ENCODE results near the gene CIP2A. TPM values are rescaled to one million over a fixed set of nuclear protein-coding genes. Genes with fewer than 3 reads are reported as not detected.
"Not testable (repeated sequence)": the region's sequence is repeated elsewhere in the genome, so short reads cannot be mapped to it uniquely, and the experiment has no call there.

The CIP2A gene
- total RNA-seq = 1 to 10 TPM; 2.9 to 3.5 TPM
- long read RNA-seq, donor 1, partial matches to known transcripts = 1 of 1 reads
- long read RNA-seq, donor 1, other reads (novel, unspliced or antisense) = 0 of 1 reads
- long read RNA-seq, donor 2, partial matches to known transcripts = 4 of 7 reads
- long read RNA-seq, donor 2, other reads (novel, unspliced or antisense) = 3 of 7 reads

DNA sequence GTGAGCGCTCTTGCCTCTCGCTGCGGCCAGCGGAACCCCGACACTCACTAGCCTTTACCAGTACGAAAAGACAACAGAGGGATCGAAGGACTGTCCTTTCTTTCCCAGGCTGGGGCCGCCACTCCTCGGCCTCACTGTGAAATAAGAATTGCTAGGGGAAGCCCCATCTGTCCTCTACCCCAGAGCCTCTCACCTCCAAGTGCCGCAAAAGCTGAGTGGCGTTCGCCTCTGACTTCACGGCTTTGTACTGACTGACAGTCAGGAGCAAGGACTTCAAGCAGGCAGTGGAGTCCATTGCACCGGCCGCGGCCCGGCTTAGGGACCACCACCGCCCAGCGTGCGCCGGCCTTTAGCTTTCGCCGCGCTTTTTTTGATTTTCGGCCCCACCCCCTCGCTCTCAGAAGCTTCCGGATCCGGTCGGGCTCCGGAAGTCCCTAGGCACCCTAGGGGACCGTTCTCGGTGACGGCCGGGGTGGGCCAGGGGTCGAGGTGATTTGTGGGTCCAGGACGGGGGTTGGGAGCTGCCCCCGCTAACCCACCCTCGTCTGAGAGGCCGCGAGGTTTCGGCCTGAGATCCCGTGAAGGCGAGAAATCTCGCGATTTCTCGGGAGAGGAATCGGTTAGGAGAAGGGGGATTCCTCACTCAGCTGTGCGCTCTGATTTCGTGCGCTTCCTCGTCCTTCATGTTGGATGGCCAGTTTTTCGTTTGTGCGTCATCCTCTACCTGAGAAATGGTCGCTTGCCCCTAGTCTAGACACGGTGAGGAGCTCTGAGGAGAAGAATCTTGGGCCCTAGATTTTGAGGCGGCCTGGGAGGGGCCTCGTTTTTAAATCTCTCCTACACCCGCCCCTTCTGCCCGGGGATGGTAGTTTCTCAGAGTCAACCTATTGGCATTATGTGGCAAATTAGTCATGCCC, at the start of gene CIP2A, which contains the start of gene DZIP3:
TSS of gene CIP2A (minus strand) at position 358 of the 917 bp plus-strand sequence. CDS start at position 295, 63 bp downstream.
TSS of gene DZIP3 (plus strand) at position 642 of the 917 bp plus-strand sequence. CDS start 15,685 bp downstream, outside the sequence.
- intact Hi-C loops (cut with DNase I) = no loop called here
- peak; percentile 97 for DNase-seq (ENCODE audit: low spot score)

DNA sequence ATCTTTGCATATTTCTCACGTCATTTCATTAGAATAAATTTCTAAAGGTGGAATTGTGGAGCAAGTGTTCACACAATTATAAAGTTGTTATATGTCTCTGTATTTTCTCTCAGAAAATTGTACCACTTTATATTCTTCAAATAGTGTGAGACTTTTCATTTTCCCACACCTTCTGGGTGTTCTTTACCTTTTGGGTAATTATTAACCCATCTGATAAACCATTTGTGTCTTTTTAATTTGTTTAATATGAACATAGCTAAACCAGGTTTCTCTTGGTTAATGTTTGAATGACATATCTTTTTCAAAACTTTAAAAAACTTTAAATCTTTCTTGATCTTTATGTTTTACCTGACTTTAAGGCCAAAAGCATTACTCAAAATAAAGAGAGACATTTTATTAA, 40.7 kb upstream of the CIP2A start:
- DNase-seq (ENCODE audit: low spot score) = no peak
- intact Hi-C loops (cut with DNase I) = no loop called here

DNA sequence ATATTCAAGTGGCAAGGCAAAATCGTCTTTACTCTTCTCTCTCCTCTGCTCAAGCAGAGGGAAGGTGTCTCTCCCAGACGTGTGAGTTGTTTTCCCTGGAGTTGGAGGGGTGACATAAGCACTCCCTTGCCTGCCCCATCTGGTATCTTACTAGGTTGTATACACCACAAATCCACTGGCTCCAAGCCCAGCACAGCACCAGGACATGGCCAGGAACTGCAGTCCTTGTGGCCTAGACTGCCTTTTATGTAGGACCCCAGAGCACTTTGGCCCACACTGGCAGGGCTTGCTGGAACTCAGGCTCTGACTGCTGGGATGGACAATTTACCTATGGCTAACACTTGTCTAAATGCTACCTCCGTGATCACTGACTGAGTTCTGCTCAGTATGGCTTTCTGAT, 34.3 kb upstream of the CIP2A start:
- DNase-seq (ENCODE audit: low spot score) = no peak
- intact Hi-C loops (cut with DNase I) = no loop called here

DNA sequence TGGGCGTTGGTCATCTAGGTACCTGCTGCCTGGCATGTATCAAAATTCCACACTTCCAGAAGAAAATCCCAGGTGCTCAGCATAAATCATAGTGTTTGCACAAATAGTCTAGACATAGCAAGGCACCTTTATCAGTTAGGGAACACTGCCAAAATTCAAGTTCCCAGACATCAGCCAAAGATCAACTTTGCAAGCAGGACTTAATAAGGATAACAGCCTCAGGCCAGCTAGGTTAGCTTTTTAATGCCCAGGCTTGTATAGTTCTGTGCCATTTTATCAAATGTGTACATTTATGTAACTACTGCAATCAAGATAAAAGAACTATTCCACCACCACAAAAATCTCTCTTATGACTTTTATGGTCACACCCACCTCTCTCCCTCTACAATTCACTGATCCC, 31.0 kb upstream of the CIP2A start:
- intact Hi-C loops (cut with DNase I) = no loop called here
- no peak for DNase-seq (ENCODE audit: low spot score)

DNA sequence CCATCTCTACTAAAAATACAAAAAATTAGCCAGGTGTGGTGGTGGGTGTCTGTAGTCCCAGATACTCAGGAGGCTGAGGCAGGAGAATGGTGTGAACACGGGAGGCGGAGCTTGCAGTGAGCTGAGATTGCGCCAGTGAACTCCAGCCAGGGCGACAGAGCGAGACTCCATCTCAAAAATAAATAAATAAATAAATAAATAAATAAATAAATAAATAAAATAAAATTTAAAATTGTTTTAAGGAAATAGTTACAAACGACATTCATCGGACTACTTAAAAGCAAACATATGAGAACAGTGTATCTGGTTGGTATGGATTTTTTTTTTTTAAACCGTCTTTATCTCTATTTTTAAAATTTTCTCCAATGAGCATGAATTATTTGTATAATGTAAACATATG, 26.9 kb upstream of the CIP2A start:
- intact Hi-C loops (cut with DNase I); DNase-seq (ENCODE audit: low spot score): not testable (repeated sequence)

DNA sequence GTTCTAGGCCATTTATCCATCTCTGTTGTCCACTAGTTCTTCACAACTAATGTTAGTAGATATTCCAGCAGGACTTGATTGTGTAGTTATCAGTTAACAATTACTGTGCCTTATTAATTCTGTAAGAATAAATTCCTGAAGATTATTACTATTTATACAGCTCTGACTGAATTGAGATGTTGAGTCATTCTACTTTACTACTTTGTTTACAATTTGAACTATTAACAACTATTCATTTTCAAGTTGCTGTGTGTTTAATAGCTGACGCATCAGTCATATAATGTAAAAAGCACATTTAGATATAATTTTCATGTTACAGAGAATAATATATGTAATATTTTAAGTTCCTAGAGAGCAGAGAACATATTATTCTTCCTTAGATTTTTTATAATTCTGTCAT, 21.4 kb upstream of the CIP2A start:
- intact Hi-C loops (cut with DNase I) = no loop called here
- DNase-seq (ENCODE audit: low spot score) = no peak

DNA sequence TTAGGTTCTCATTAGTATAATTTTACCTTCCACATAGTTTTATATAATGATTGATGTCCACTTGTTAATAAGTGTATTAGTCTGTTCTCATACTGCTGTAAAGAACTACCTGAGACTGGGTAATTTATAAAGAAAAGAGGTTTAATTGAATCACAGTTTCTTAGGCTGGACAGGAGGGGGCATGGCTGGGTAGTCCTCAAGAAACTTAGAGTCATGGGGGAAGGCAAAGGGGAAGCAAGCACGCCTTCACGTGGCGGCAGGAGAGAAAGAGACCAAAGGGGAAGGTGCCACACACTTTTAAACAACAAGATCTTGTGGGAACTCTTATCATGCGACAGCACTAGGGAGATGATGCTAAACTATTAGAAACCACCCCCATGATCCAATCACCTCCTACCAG, 19.5 kb upstream of the CIP2A start:
- DNase-seq (ENCODE audit: low spot score) = no peak
- intact Hi-C loops (cut with DNase I) = no loop called here

DNA sequence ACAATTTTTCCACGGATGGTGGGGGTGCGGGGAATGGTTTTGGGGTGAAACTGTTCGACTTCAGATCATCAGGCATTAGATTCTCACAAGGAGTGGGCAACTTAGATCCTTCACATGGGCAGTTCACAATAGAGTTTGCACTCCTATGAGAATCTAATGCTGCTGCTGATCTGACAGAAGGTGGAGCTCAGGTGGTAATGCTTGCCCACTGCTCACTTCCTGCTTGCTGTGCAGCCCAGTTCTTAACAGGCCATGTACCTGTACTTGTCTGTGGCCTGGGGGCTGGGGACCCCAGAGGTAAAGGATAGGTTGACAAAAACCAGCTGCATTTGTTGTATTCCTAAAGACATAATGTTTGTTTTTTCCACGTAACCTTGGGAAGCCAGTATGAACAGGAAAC, 16.3 kb upstream of the CIP2A start:
- no peak for DNase-seq (ENCODE audit: low spot score)
- intact Hi-C loops (cut with DNase I) = no loop called here

DNA sequence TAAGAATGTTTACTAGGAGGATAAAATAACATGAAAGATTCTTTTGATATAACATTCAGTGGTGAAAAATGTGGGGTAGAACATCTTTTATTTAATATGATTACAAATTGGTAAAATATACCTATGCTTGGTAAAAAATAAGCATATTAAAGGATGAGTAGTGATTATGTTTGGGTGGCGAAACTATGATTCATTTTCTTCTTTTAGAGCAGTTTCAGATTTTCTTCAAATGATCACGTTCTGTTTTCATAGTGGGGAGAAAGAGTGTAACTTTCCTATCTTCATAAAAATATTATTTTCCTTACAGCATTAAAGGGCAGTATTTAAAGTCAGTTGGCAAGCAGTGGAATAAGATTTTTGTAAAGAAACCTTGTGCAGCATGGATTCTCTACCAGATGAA, 15.8 kb upstream of the CIP2A start:
- DNase-seq (ENCODE audit: low spot score) = no peak
- intact Hi-C loops (cut with DNase I) = no loop called here

DNA sequence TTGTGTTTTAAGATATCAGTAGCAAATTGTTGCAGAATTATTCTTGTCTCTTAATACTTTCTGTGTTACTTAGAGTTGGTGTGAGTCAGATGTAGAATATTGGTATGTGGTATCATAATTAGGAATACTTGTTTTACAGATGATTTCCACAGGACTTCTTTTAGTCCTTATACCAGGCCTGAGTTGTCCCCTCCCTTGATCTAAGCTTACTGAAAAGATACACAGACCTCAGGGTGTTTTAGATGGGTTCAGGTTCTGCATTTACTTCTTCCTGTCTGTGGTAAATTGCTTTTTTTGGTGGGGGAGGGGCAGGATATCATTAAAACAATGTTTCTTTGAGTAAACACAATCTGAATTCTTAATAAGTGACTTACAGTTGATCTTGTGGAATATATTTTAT, 14.5 kb upstream of the CIP2A start:
- intact Hi-C loops (cut with DNase I) = no loop called here

DNA sequence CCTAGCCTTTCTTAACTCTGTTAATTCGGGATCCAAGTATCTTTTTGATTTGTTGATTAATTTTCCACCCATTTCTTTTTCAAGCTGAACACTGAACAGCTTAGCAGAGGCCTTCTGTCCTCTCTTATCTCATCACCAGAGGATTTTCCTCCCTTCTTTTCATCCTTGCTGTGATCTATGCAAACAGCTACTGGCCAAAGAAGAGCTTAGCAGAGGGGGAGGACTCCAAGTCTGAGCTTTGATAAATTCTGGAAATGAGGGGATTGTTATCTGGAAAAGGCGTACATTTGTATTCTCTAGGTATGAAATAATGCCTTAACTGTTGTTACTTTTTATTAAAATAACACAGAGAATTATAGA, 13.7 kb upstream of the CIP2A start:
- DNase-seq (ENCODE audit: low spot score) = no peak
- intact Hi-C loops (cut with DNase I) = no loop called here

More for the DNA sequence above, 14.5 kb upstream of the CIP2A start:
- no peak for DNase-seq (ENCODE audit: low spot score)

DNA sequence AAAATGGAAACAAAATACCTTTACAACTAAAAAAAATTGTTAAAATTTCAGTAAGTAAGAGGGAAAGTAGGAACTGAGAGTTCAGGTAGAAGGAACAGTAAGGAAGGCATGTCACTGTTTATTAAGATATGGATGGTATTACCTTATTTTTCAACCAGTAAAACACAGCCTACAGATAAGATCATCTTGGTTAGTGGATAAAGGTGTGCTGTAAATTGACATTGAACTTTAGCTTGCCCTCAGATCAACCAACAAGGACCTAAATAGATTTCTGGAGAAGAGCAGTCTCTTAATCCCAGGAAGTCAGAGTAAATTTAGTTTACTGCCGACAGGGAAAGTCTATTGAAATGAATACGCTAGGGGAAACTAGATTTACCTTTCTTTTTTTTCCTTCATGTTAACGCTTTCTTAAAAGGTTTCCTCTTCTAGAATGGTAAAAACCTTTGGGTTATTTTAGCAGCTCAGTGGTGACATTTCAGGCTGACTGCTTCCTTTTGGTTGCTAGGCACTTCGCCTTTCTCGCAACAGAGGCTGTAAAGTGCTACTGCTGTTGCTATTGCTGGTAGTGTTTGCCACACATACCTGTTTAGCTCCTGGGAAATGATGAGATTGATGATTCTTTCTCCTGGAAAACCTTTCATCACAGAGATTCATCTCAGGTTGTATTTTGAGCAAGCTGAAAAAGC, 13.2 kb upstream of the CIP2A start:
- no peak for DNase-seq (ENCODE audit: low spot score)

DNA sequence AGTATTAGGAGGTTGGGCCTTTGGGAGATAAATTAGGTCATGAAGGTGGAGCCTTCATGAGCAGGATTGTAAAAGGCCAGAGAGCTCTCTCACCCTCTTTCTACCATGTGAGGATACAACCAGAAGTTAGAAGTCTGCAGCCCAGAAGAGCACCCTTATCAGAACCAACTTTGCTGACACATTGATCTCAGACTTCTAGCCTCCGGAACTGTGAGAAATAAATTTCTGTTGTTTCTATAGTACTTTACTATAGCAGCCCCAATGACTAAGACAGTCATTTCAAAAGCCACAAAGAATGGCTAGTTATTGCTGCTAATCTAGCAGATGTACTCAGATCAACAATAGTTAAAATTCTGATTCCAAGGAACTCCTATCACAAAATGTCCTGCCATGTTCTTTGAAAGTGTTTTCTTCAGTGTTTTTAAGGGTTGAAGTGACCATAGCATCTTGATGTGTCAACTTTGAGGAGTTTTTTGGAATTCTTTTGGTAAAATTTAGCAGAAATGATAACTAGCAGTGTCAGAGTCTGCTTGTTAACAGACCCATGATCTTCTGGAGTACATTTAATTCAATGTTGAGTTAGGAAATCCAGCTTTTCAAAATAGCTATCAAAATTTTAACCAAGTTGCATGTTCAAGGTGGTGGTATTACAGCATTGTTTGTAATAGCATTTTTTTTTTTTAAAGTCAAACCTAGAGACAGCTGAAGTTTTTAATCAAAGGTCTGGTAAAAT, 10.6 kb upstream of the CIP2A start:
- intact Hi-C loops (cut with DNase I) = no loop called here
- DNase-seq (ENCODE audit: low spot score) = no peak

More for the DNA sequence above, 13.2 kb upstream of the CIP2A start:
- intact Hi-C loops (cut with DNase I) = no loop called here

DNA sequence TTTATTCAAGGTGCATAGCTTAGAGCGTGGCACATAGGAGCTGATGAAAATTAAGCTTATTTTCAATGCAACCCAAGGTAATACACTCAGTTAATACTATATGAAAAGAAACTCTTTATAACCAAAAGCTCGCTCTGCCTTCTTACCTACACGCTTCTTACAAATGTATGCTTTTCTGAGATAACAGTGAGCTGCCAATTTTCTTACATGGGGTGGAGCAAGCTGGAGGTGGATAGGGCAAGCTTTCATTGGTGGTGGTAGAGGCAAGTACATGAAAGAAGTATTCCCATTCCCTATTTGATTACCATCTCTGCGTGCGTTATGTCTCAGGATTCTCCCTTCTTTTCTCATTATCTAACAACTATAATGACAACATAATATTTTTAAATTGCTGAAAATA, 9.1 kb upstream of the CIP2A start:
- intact Hi-C loops (cut with DNase I) = no loop called here
- DNase-seq (ENCODE audit: low spot score) = no peak

DNA sequence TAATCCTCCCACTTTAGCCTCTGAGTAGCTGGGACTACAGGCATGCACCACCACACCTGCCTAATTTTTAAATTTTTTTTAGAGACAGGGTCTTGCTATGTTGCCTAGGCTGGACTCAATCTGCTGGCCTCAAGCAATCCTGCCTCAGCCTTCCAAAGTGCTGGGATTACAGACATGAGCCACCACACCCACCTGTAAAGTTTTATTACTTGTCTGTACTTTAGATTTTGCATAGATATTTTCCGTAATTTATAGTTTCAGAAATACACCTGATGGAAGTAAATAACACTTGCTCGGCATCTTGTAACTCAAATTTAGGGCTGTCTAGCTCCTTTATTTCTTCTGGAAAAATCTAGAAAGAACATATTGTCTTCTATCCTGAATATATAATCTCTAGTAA, 6.1 kb upstream of the CIP2A start:
- DNase-seq (ENCODE audit: low spot score) = no peak
- intact Hi-C loops (cut with DNase I) = no loop called here

DNA sequence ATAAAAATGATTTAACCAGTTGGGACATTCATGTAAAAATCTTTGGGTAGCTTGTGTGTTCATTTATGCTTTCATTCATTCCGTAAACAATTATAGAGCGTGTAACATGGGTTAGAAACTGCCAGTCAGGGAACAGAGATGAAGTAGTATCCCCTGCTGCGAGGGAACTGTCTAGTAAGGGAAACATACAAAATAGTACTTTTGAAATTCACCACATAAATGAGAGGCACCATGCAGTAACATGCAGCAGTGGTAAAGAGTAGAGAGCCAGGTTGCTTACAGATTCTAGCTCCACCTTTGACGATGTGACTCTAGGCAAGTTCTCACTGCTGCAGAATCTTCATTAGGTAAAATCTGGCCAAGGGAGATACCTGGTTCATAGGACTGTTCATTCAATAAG, 1.2 kb upstream of the CIP2A start:
- intact Hi-C loops (cut with DNase I) = no loop called here
- DNase-seq (ENCODE audit: low spot score) = no peak

DNA sequence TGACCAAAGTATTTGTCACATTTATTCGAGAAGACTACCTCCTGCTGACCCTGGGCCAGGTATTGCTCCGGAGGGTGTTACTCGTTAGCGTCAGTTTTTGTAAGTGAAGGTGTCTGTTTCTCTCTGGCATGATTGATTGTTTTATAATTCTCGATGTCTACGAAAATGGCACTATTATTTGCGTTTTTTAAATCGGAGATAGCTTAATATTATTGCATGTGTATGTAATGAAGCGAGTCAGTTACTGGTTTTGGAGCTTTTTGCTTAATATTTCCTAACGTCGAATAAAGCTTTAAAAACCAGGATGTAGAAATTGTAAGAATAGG, 723 bp upstream of the CIP2A start:
- intact Hi-C loops (cut with DNase I) = no loop called here
- no peak for DNase-seq (ENCODE audit: low spot score)

DNA sequence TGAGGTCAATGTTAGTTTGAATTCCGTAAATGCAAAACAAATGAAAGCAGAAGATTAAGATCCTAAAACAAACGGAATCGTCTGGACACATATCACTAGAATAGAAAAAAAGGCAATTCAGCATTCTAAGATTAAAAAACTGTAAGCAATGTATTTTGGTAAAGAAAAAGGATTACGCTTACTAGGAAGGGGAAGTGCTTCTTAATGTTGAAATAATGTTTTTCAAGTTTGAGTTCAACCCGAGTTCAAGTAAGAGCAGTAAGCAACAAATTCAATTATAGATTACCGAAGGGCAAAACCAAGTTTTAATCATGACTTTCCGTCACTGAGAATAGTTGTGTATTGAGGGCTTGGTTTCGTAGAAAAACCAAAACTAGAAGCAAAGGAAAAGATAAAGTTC, 637 bp downstream of the CIP2A start:
- DNase-seq (ENCODE audit: low spot score) = no peak
- intact Hi-C loops (cut with DNase I) = no loop called here

DNA sequence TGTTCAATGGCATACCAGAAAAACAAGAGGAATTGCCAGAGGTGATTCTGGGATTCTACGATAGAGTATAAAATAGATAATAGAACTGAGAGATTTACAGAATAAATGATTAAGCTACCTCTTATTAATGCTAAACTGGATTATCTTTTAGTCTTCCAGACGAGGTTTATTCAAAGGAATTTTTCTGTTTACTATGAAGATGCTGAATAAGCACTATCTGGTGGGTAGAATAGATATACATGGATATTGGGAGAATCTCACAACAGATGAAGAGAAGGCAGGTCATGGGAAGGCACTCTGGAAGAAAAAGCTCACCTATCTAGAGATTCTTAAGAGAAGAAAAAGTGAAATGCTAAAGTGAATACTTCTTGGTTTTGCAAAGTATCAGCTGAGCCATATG, 11.2 kb downstream of the CIP2A start:
- intact Hi-C loops (cut with DNase I) = no loop called here
- DNase-seq (ENCODE audit: low spot score) = no peak

DNA sequence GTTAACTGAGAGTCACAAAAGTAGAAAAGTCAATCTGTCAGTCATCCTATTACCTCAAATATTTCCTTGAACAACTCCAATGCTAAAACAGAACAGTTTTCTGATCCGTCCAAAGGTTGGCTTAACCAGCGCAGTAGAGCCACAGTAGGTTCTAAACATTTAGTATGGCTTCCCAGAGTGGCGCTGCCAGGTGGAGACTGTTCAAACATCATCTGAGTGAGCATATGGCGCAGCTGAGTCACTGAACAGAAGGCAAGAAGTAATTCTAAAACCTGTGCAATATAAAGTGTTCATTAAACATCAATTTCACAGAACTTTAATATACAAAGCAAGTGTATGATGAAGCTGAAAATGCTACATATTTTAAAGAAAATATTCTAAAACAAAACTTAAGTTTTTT, 19.9 kb downstream of the CIP2A start:
- intact Hi-C loops (cut with DNase I) = no loop called here

More for the DNA sequence above, 19.9 kb downstream of the CIP2A start:
- no peak for DNase-seq (ENCODE audit: low spot score)

Measured in posterior vena cava (tissue), 2 donors.